Esophagus muscularis mucosa (tissue), 4 donors: ENCODE results near the gene STK16. TPM values are rescaled to one million over a fixed set of nuclear protein-coding genes. Genes with fewer than 3 reads are reported as not detected.

Experiments
- DNase-seq: peaks from one replicate; pipeline ENCODE4 v3.0.0-alpha.2; 2017; ENCODE audit errors: extremely low spot score
- H3K27ac ChIP-seq, 4 donors: fragments of 200-600 bp; sonication (generic); replicated peaks in 1 of 4; 1 replicate in 3 of 4; 2 replicates in 1 of 4; pipeline ENCODE4 v1.5.1; 2016 to 2019; ENCODE audit warnings: mild to moderate bottlenecking in 1 of 4
- H3K27me3 ChIP-seq, 4 donors: fragments of 200-600 bp; sonication (generic); one replicate each; pipeline versions ENCODE4 v1.5.1 to v1.6.0; 2016 to 2019
- H3K36me3 ChIP-seq, 4 donors: fragments of 200-600 bp; sonication (generic); one replicate each; pipeline ENCODE4 v1.5.1; 2016 to 2019
- H3K4me1 ChIP-seq, 4 donors: fragments of 200-600 bp; sonication (generic); one replicate each; pipeline ENCODE4 v1.5.1; 2016 to 2019
- H3K4me3 ChIP-seq, 4 donors: fragments of 200-600 bp; sonication (generic); 1 replicate in 2 of 4; 2 replicates in 2 of 4; pipeline ENCODE4 v1.5.1; 2016 to 2019; ENCODE audit warnings: mild to moderate bottlenecking in 4 of 4, moderate library complexity in 1 of 4
- H3K9me3 ChIP-seq, 4 donors: fragments of 200-600 bp; sonication (generic); 1 replicate in 3 of 4; 2 replicates in 1 of 4; pipeline ENCODE4 v1.5.1; 2016 to 2019
- EP300 ChIP-seq: sonication (generic); formaldehyde crosslinking; IDR thresholded peaks from one replicate; pipeline ENCODE4 v1.6.1; 2017; ENCODE audit warnings: antibody characterized with exemption
- POLR2A ChIP-seq: fragments of 450-650 bp; IDR thresholded peaks from one replicate; pipeline ENCODE4 v1.6.1; 2017; ENCODE audit warnings: antibody characterized with exemption, moderate library complexity, mild to moderate bottlenecking, low read depth
- POLR2AphosphoS5 ChIP-seq, 2 donors: sonication (generic); formaldehyde crosslinking; IDR thresholded peaks; one replicate each; pipeline ENCODE4 v1.6.1; 2017; ENCODE audit warnings: antibody characterized with exemption in 2 of 2
- WGBS: methylation state at CpG from one replicate; pipeline ENCODE4 v1.1.5; 2018; 5-methylcytosine and 5-hydroxymethylcytosine counted together
- intact Hi-C: fragments of 100-400 bp; cut with DNase I; formaldehyde crosslinking; loops from one replicate; pipeline ENCODE4 v1.15.1; 2023
- total RNA-seq, 4 donors: library from RNA; depleted of rRNA; stranded (reverse); fragments of >200 nt; gene quantifications; one replicate each; pipeline versions ENCODE4 v1.1.0 to v1.2.1, GENCODE V29; 2016
- TF ChIP-seq, protein P1 (sequence below), 3 experiments: fragments of 200-600 bp in 2 of 3; fragments of 450-650 bp in 1 of 3; sonication (generic) in 2 of 3; IDR thresholded peaks; one replicate each; pipeline ENCODE4 v1.5.1; 2017 to 2019; ENCODE audit warnings: antibody characterized with exemption in 3 of 3, mild to moderate bottlenecking in 2 of 3, moderate library complexity in 1 of 3

STK16 gene
- total RNA-seq, 4 donors from 2014 or later, result 12.8 to 21.6 (median 16.7) TPM

GRCh38 chr2:219248845-219249202, 3.5 kb downstream of the STK16 start:
- Histone ChIP-seq H3K27me3 (no peaks in the 10 kb centered on the region), H3K36me3 (peaks cover 7 to 45% (median 34%) of the 10 kb centered on the region in 4 donors), H3K9me3 (no peaks in the 10 kb centered on the region), H3K27ac (peak overlapping the region; percentile 79 to 88 (median 84)), H3K4me1 (peaks cover 65 to 92% (median 82%) of the 10 kb centered on the region in 4 donors), H3K4me3 (peak overlapping the region in 1 of 4 donors; percentile 25)
- 76% methylated on average over 2 of the region's 2 CpGs for WGBS
- no peak for TF ChIP-seq POLR2AphosphoS5 (IDR thresholded peaks at IDR 0.05)
- TF ChIP-seq POLR2A, result no peak
- TF ChIP-seq, protein P1, sequence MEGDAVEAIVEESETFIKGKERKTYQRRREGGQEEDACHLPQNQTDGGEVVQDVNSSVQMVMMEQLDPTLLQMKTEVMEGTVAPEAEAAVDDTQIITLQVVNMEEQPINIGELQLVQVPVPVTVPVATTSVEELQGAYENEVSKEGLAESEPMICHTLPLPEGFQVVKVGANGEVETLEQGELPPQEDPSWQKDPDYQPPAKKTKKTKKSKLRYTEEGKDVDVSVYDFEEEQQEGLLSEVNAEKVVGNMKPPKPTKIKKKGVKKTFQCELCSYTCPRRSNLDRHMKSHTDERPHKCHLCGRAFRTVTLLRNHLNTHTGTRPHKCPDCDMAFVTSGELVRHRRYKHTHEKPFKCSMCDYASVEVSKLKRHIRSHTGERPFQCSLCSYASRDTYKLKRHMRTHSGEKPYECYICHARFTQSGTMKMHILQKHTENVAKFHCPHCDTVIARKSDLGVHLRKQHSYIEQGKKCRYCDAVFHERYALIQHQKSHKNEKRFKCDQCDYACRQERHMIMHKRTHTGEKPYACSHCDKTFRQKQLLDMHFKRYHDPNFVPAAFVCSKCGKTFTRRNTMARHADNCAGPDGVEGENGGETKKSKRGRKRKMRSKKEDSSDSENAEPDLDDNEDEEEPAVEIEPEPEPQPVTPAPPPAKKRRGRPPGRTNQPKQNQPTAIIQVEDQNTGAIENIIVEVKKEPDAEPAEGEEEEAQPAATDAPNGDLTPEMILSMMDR (IDR thresholded peaks at IDR 0.05), result no peak
- TF ChIP-seq EP300, result no peak
- intact Hi-C loops, result loop anchor here (10.0 kb wide), 1 partner anchor 46 kb away; no protein-coding TSS in a partner anchor
- DNase-seq, result no peak

DNA sequence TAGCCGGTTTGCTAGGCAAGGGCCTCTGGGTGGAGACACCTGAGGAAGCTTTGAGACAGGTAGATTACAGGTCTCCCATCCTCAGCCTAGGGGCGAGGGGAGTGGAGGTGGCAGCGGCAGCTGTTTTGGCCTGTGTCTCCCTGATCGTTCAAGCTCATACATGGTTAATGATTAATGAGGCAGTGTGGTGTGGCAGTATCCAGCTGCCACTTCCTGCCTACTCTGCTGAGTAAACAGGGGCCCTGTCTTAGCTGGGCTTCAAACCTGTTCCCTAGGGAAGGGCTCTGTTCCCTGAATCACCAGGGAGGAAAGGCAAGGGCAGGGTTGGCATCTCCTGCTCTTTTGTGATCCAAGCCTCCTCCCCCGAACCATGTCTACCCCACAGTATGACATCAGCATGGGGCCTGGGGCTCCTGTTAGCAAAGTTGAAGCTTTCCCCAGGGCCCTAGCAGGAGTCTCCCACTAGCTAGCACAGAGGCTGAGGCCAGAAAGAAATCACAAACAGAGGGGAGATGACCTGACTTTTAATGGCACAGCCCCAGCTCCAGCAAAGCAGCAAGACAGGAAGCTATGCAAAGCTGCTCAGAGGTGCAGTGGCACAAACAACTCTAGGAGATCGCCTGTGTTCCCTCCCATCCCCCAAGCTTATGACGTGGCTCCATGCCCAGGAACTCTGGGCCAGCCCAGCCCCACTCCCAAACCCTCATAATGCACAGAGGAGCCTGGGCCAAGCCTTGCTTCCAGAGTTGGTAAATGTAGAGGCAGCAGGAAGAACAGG, 4.1 kb downstream of the STK16 start:
- H3K27ac ChIP-seq, result peak overlapping the region; percentile 79 to 88 (median 84)
- peak overlapping the region in 2 of 4 donors; percentile 13 to 25 for H3K4me3 ChIP-seq
- DNase-seq, result no peak
- H3K9me3 ChIP-seq, result no peaks in the 10 kb centered on the region
- peaks cover 66 to 96% (median 87%) of the 10 kb centered on the region in 4 donors for H3K4me1 ChIP-seq
- 24% methylated on average over 5 of the region's 7 CpGs for WGBS
- TF ChIP-seq EP300 (no peak), POLR2AphosphoS5 (IDR thresholded peaks at IDR 0.05) (peak; percentile 68 to 74)
- peaks cover 7 to 45% (median 34%) of the 10 kb centered on the region in 4 donors for H3K36me3 ChIP-seq
- intact Hi-C loops, result loop anchor here (10.0 kb wide), 1 partner anchor 45 kb away; no protein-coding TSS in a partner anchor
- no peaks in the 10 kb centered on the region for H3K27me3 ChIP-seq

DNA sequence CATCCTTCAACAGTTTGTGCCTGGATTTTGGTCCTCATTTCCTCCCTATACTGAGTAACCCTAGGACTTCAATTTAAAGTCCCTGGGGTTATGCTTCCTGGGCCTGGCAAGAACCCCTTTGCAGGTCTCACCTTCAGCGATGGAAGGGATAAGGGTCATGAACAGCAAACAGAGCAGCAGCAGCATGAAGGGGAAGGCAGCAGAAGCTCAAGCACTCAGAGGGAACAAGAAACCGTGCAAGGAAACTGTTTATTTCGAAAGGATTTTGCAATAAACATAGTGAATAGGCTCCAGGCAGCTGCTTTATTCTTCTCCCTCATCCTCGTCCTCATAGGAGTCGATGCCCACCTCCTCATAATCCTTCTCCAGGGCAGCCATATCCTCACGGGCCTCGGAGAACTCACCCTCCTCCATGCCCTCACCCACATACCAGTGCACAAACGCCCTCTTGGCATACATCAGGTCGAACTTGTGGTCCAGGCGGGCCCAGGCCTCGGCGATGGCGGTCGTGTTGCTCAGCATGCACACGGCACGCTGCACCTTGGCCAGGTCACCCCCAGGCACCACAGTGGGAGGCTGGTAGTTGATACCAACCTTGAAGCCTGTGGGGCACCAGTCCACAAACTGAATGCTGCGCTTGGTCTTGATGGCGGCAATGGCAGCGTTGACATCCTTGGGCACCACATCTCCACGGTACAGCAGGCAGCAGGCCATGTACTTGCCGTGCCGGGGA, 4.9 kb downstream of the STK16 start:
- TF ChIP-seq EP300 (no peak), POLR2AphosphoS5 (IDR thresholded peaks at IDR 0.05) (no peak), POLR2A (no peak)
- TF ChIP-seq, protein P1 (IDR thresholded peaks at IDR 0.05), result no peak
- 75% methylated on average over 16 of the region's 22 CpGs for WGBS
- H3K27me3 ChIP-seq, result no peaks in the 10 kb centered on the region
- peak overlapping the region in 1 of 4 donors; percentile 20 for H3K4me3 ChIP-seq
- DNase-seq, result no peak
- H3K9me3 ChIP-seq, result no peaks in the 10 kb centered on the region
- peak overlapping the region; percentile 79 to 88 (median 84) for H3K27ac ChIP-seq
- H3K4me1 ChIP-seq, result peaks cover 62 to 97% (median 87%) of the 10 kb centered on the region in 4 donors
- intact Hi-C loops, result no loop called here
- peaks cover 7 to 45% (median 34%) of the 10 kb centered on the region in 4 donors for H3K36me3 ChIP-seq

- 82% methylated on average over 5 of the region's 6 CpGs for WGBS
- Histone ChIP-seq H3K36me3 (peaks cover 7 to 44% (median 34%) of the 10 kb centered on the region in 4 donors), H3K4me1 (peaks cover 54 to 85% (median 76%) of the 10 kb centered on the region in 4 donors), H3K9me3 (no peaks in the 10 kb centered on the region), H3K27me3 (no peaks in the 10 kb centered on the region), H3K4me3 (peak overlapping the region in 1 of 4 donors; percentile 81), H3K27ac (peak overlapping the region; percentile 83 to 89 (median 85))
- no peak for DNase-seq
- intact Hi-C loops, result no loop called here
- TF ChIP-seq POLR2A (no peak), POLR2AphosphoS5 (IDR thresholded peaks at IDR 0.05) (no peak), EP300 (no peak)
- TF ChIP-seq, protein P1 (IDR thresholded peaks at IDR 0.05), result no peak
Observed at GRCh38 chr2:219251656-219252055, 6.4 kb downstream of the STK16 start.

DNA sequence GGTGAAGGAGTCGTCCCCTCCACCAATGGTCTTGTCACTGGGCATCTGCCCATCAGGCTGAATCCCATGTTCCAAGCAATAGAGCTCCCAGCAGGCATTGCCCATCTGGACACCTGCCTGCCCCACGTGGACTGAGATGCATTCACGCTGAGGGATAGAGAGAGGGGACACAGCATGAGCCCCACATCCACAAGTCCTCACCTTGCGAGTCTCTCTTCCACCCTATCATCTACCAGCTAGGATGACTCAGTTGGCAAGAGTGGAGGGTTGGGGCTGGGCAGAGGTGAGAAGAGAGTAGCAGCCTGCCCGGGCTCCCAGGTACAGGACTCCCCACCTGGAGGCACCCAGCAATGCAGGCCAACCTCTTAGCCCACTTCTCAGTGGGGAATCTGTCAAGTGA, 6.8 kb downstream of the STK16 start:
- peaks cover 50 to 81% (median 72%) of the 10 kb centered on the region in 4 donors for H3K4me1 ChIP-seq
- no peak for DNase-seq
- TF ChIP-seq EP300 (no peak), POLR2A (no peak), POLR2AphosphoS5 (IDR thresholded peaks at IDR 0.05) (no peak)
- TF ChIP-seq, protein P1 (IDR thresholded peaks at IDR 0.05), result no peak
- H3K27me3 ChIP-seq, result no peaks in the 10 kb centered on the region
- no peaks in the 10 kb centered on the region for H3K9me3 ChIP-seq
- 67% methylated on average over 4 of the region's 5 CpGs for WGBS
- intact Hi-C loops, result no loop called here
- peak overlapping the region; percentile 65 to 81 (median 76) for H3K4me3 ChIP-seq
- H3K27ac ChIP-seq, result peak overlapping the region; percentile 83 to 89 (median 85)
- H3K36me3 ChIP-seq, result peaks cover 7 to 40% (median 34%) of the 10 kb centered on the region in 4 donors
